Measurements from ENCODE around the gene CCDC179. TPM values are rescaled to one million over a fixed set of nuclear protein-coding genes. Genes with fewer than 3 reads are reported as not detected.
A peak's percentile ranks its signal among the peaks of the same experiment; 100 is the strongest.

Gene CCDC179
- total RNA-seq, 1 donor from 2014 or later, result not detected

GRCh38 chr11:22875869-22876473 is 15.7 kb upstream of the CCDC179 start:
- no peaks in the 10 kb centered on the region for H3K4me1 Mint-ChIP-seq (ENCODE audit: low read depth, unreplicated experiment)

GRCh38 chr11:22869325-22869724 is 9.1 kb upstream of the CCDC179 start:
- H3K4me1 Mint-ChIP-seq (ENCODE audit: low read depth, unreplicated experiment), result no peaks in the 10 kb centered on the region
- no peaks in the 10 kb centered on the region for H3K9me3 Mint-ChIP-seq (ENCODE audit: unreplicated experiment)
- H3K36me3 Mint-ChIP-seq (ENCODE audit: unreplicated experiment), result no peaks in the 10 kb centered on the region
- no peak for TF ChIP-seq CTCF (IDR thresholded peaks at IDR 0.05; ENCODE audit: partially characterized antibody, unreplicated experiment)
- H3K27ac Mint-ChIP-seq (ENCODE audit: unreplicated experiment), result no peak overlapping the region
- DNase-seq, result no peak
- no peak overlapping the region for H3K4me3 Mint-ChIP-seq (ENCODE audit: unreplicated experiment)
- H3K27me3 Mint-ChIP-seq (ENCODE audit: unreplicated experiment), result peaks cover 2% of the 10 kb centered on the region

More at GRCh38 chr11:22875869-22876473, 15.7 kb upstream of the CCDC179 start:
- no peaks in the 10 kb centered on the region for H3K36me3 Mint-ChIP-seq (ENCODE audit: unreplicated experiment)
- TF ChIP-seq CTCF (IDR thresholded peaks at IDR 0.05; ENCODE audit: partially characterized antibody, unreplicated experiment), result peak; percentile 85
- no peak overlapping the region for H3K4me3 Mint-ChIP-seq (ENCODE audit: unreplicated experiment)
- H3K27me3 Mint-ChIP-seq (ENCODE audit: unreplicated experiment), result no peaks in the 10 kb centered on the region
- peak; percentile 36 for DNase-seq
- H3K27ac Mint-ChIP-seq (ENCODE audit: unreplicated experiment), result no peak overlapping the region
- no peaks in the 10 kb centered on the region for H3K9me3 Mint-ChIP-seq (ENCODE audit: unreplicated experiment)

- TF ChIP-seq CTCF (IDR thresholded peaks at IDR 0.05; ENCODE audit: partially characterized antibody, unreplicated experiment), result no peak
- H3K4me1 Mint-ChIP-seq (ENCODE audit: low read depth, unreplicated experiment), result no peaks in the 10 kb centered on the region
- no peak overlapping the region for H3K4me3 Mint-ChIP-seq (ENCODE audit: unreplicated experiment)
- H3K27me3 Mint-ChIP-seq (ENCODE audit: unreplicated experiment), result no peaks in the 10 kb centered on the region
- peaks cover 2% of the 10 kb centered on the region for H3K9me3 Mint-ChIP-seq (ENCODE audit: unreplicated experiment)
- DNase-seq, result no peak
- H3K27ac Mint-ChIP-seq (ENCODE audit: unreplicated experiment), result no peak overlapping the region
- H3K36me3 Mint-ChIP-seq (ENCODE audit: unreplicated experiment), result no peaks in the 10 kb centered on the region
These were observed 518 bp downstream of the CCDC179 start for GRCh38 chr11:22859756-22860155.

- H3K4me1 Mint-ChIP-seq (ENCODE audit: low read depth, unreplicated experiment), result no peaks in the 10 kb centered on the region
- no peak for TF ChIP-seq CTCF (IDR thresholded peaks at IDR 0.05; ENCODE audit: partially characterized antibody, unreplicated experiment)
- H3K36me3 Mint-ChIP-seq (ENCODE audit: unreplicated experiment), result no peaks in the 10 kb centered on the region
- no peak for DNase-seq
- no peak overlapping the region for H3K27ac Mint-ChIP-seq (ENCODE audit: unreplicated experiment)
- H3K27me3 Mint-ChIP-seq (ENCODE audit: unreplicated experiment), result no peaks in the 10 kb centered on the region
- no peak overlapping the region for H3K4me3 Mint-ChIP-seq (ENCODE audit: unreplicated experiment)
- H3K9me3 Mint-ChIP-seq (ENCODE audit: unreplicated experiment), result no peaks in the 10 kb centered on the region
These were observed 8.8 kb downstream of the CCDC179 start for GRCh38 chr11:22851477-22851876.

GRCh38 chr11:22846726-22847125 is 13.5 kb downstream of the CCDC179 start:
- Mint-ChIP-seq H3K4me3 (ENCODE audit: unreplicated experiment) (no peak overlapping the region), H3K36me3 (ENCODE audit: unreplicated experiment) (no peaks in the 10 kb centered on the region), H3K4me1 (ENCODE audit: low read depth, unreplicated experiment) (no peaks in the 10 kb centered on the region)

More at GRCh38 chr11:22846726-22847125, 13.5 kb downstream of the CCDC179 start:
- Mint-ChIP-seq H3K9me3 (ENCODE audit: unreplicated experiment) (no peaks in the 10 kb centered on the region), H3K27ac (ENCODE audit: unreplicated experiment) (no peak overlapping the region), H3K27me3 (ENCODE audit: unreplicated experiment) (no peaks in the 10 kb centered on the region)
- DNase-seq, result no peak
- TF ChIP-seq CTCF (IDR thresholded peaks at IDR 0.05; ENCODE audit: partially characterized antibody, unreplicated experiment), result no peak
